T-helper 2 cell treated with Interferon-gamma antibody and Interleukin-4, amounts not matched to agents 5 μg/mL and 100 μg/mL, for 36 hours (primary cell): ENCODE results near the gene HEPN1.

ENCODE experiments used
- DNase-seq: peaks from one replicate; pipeline ENCODE4 v3.0.0; 2021; ENCODE audit warnings: low spot score
- H3K27ac Mint-ChIP-seq: one replicate; pipeline ENCODE4 v1.8.0; 2021; ENCODE audit warnings: mild to moderate bottlenecking, mixed read lengths
- H3K27me3 Mint-ChIP-seq: one replicate; pipeline ENCODE4 v1.8.0; 2021; ENCODE audit warnings: low read depth, mixed read lengths
- H3K36me3 Mint-ChIP-seq: one replicate; pipeline ENCODE4 v1.8.0; 2021; ENCODE audit warnings: low read depth, mixed read lengths
- H3K4me1 Mint-ChIP-seq: one replicate; pipeline ENCODE4 v1.8.0; 2021; ENCODE audit warnings: low read depth, mixed read lengths
- H3K4me3 Mint-ChIP-seq: one replicate; pipeline ENCODE4 v1.8.0; 2022; ENCODE audit warnings: mild to moderate bottlenecking, moderate library complexity, mixed read lengths
- H3K9me3 Mint-ChIP-seq: one replicate; pipeline ENCODE4 v1.8.0; 2021; ENCODE audit warnings: mixed read lengths

HEPN1 gene

DNA sequence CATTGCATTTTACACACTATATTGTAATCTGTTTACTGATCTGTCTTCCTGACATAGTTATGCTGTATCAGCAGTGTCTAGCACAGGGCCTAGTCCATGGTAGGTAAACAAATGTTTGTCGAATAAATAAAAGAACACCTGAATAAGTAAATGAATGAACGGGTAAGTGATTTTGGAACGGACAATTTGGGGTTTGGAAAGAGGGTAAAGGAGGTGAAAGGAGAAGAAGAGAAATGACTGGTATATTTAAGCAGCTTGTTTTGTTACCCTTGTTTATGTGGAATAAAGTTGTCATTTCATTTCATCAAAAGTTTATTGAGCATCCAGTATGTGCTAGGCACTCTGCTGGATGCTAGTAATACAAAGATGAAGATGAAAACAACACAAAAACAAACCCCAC, at the start of gene HEPN1:
HEPN1 (plus strand) TSS at position 301 of the 400 bp plus-strand sequence.
- peaks cover 7% of the 10 kb centered on the region for H3K27me3 Mint-ChIP-seq
- H3K36me3 Mint-ChIP-seq, result no peaks in the 10 kb centered on the region
- no peak for DNase-seq
- H3K4me3 Mint-ChIP-seq, result no peak within 1 kb of the TSS
- H3K4me1 Mint-ChIP-seq, result peaks cover 12% of the 10 kb centered on the region
- H3K9me3 Mint-ChIP-seq, result peaks cover 3% of the 10 kb centered on the region
- no peak within 1 kb of the TSS for H3K27ac Mint-ChIP-seq

DNA sequence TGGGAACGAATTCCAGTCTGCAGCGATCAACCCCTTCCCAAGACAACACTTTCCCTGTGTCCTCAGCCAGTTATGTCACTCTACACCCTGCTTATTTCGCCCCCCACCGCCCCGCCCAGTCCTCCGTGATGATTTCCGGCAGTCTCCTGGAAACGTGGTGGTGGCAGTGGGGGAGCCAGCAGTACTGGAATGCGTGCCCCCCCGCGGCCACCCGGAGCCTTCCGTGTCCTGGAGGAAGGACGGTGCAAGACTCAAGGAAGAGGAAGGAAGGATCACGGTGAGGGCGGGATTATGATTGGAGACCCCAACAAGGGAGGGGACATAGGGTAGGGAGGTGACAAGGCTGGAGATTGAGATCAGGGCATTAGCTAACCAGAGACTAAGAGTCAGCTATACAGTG, 49.7 kb upstream of the HEPN1 start:
- Mint-ChIP-seq H3K4me3 (no peak overlapping the region), H3K4me1 (peaks cover 6% of the 10 kb centered on the region), H3K9me3 (no peaks in the 10 kb centered on the region), H3K27me3 (peaks cover 97% of the 10 kb centered on the region), H3K36me3 (no peaks in the 10 kb centered on the region), H3K27ac (no peak overlapping the region)
- no peak for DNase-seq

DNA sequence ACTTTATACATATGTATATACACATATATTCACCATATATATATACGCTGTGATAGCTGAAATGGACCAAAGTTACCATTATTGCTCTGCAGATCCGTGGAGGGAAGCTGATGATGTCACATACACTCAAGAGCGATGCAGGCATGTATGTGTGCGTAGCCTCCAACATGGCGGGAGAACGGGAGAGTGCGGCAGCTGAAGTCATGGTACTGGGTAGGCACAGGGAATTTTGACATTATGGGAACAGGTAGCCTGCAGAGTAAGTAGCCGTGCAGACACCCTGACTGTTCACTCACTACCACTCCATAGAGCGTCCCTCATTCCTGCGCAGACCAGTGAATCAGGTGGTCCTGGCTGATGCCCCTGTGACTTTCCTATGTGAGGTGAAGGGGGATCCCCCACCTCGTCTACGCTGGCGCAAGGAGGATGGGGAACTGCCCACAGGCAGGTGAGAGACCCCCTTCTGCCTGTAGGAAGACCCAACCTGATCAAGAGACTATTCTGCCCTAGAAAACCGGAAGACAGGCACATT, 49.1 kb upstream of the HEPN1 start:
- Mint-ChIP-seq H3K27me3 (peaks cover 97% of the 10 kb centered on the region), H3K4me1 (peaks cover 6% of the 10 kb centered on the region), H3K4me3 (no peak overlapping the region), H3K27ac (no peak overlapping the region), H3K9me3 (no peaks in the 10 kb centered on the region), H3K36me3 (no peaks in the 10 kb centered on the region)
- no peak for DNase-seq

DNA sequence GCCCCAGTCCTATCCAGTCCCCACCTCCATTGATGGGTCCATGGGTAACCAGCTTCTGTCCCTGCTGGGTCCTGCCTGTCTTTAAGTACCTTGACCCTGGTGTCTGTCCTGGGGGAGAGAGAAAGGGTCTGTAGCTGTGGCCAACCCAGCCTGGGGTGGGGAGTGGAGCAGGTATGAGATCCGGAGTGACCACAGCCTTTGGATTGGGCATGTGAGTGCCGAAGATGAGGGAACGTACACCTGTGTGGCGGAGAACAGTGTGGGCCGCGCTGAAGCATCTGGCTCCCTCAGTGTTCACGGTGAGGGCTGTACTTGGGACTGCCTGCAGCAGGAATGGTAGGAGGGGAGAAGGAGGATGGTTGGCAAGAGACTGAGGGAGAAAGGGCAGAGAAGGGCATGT, 48.6 kb upstream of the HEPN1 start:
- DNase-seq, result no peak
- no peak overlapping the region for H3K27ac Mint-ChIP-seq
- no peak overlapping the region for H3K4me3 Mint-ChIP-seq

DNA sequence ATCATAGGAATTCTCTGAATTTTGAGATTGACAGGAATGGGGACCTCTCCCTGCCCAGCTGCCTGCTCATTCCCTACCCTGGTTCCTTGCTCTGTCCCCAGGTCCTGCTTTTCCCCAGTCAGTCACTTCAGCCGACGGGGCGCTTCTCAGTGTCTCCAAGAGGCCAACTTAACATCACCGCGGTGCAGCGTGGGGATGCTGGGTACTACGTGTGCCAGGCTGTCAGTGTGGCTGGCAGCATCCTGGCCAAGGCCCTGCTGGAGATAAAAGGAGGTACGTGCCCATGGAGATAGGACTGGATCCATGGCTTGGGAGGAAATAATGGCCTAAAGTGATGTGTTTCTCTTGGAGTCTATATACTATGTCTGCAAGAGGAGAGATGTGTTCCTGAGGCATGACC, 46.8 kb upstream of the HEPN1 start:
- Mint-ChIP-seq H3K4me3 (no peak overlapping the region), H3K27ac (no peak overlapping the region), H3K36me3 (no peaks in the 10 kb centered on the region), H3K9me3 (no peaks in the 10 kb centered on the region), H3K27me3 (peaks cover 86% of the 10 kb centered on the region), H3K4me1 (peaks cover 13% of the 10 kb centered on the region)
- DNase-seq, result no peak

More for the DNA sequence above, 48.6 kb upstream of the HEPN1 start:
- Mint-ChIP-seq H3K9me3 (no peaks in the 10 kb centered on the region), H3K27me3 (peaks cover 99% of the 10 kb centered on the region), H3K4me1 (peaks cover 7% of the 10 kb centered on the region), H3K36me3 (no peaks in the 10 kb centered on the region)

DNA sequence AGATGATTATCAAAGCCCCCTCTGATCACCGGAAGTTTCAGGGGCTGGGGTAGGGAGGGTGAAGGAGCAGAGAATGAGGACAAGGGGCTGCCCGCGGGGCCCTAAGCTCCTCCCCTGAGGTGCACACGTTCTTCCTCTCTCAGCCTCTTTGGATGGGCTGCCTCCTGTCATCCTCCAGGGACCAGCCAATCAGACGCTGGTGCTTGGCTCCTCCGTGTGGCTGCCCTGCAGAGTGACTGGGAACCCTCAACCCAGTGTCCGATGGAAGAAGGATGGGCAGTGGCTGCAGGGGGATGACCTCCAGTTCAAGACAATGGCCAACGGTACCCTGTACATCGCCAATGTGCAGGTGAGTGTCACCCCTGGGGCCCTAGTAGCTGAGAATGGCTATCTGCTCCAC, 46.3 kb upstream of the HEPN1 start:
- Mint-ChIP-seq H3K27ac (no peak overlapping the region), H3K27me3 (peaks cover 81% of the 10 kb centered on the region), H3K4me3 (no peak overlapping the region), H3K4me1 (peaks cover 15% of the 10 kb centered on the region), H3K9me3 (no peaks in the 10 kb centered on the region), H3K36me3 (no peaks in the 10 kb centered on the region)
- DNase-seq, result no peak

DNA sequence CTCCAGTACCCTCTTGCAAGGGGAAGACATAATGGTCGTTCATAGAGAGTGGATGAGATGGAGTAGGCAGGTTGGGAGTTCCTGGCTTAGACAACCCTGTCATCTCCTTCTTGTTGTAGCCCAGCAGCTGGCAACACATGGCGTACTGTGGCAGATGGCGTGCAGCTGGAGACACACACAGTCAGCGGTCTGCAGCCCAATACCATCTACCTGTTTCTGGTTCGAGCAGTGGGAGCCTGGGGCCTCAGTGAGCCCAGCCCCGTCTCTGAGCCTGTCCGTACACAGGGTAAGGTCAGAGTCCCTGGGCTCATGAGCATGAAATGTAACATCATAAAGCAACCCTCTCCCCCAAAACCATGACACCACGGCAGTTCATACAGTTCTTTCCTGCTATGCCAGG, 45.1 kb upstream of the HEPN1 start:
- Mint-ChIP-seq H3K4me1 (peaks cover 9% of the 10 kb centered on the region), H3K27me3 (peaks cover 69% of the 10 kb centered on the region), H3K9me3 (no peaks in the 10 kb centered on the region), H3K4me3 (no peak overlapping the region), H3K27ac (no peak overlapping the region), H3K36me3 (no peaks in the 10 kb centered on the region)
- no peak for DNase-seq

DNA sequence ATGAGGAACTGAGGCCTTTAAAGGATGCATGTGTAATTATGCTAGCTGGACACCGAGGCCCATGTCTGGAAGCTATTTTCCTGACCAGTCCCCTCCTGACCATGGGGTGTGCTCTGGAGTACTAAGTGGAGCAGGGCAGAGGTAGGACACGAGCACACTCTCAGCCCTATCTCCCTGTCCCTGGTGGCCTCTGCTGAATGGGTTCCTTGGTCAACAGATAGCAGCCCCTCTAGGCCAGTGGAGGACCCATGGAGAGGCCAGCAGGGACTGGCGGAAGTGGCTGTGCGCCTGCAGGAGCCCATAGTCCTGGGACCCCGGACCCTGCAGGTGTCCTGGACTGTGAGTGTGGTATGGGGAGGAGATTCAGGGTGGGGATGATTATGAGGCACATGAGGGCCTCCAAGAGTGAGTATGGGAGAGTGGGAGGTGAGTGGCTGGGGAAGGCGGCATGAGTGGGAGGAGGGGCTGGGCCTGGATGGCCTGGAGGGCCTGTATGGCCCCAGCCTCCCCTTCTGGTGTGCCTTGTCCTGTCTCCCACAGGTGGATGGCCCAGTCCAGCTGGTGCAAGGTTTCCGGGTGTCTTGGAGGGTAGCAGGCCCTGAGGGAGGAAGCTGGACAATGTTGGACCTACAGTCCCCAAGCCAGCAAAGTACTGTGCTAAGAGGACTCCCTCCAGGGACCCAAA, 44.3 kb upstream of the HEPN1 start:
- Mint-ChIP-seq H3K9me3 (no peaks in the 10 kb centered on the region), H3K36me3 (no peaks in the 10 kb centered on the region), H3K27ac (no peak overlapping the region), H3K27me3 (peaks cover 61% of the 10 kb centered on the region), H3K4me3 (peak overlapping the region; percentile 30), H3K4me1 (peaks cover 9% of the 10 kb centered on the region)
- no peak for DNase-seq

DNA sequence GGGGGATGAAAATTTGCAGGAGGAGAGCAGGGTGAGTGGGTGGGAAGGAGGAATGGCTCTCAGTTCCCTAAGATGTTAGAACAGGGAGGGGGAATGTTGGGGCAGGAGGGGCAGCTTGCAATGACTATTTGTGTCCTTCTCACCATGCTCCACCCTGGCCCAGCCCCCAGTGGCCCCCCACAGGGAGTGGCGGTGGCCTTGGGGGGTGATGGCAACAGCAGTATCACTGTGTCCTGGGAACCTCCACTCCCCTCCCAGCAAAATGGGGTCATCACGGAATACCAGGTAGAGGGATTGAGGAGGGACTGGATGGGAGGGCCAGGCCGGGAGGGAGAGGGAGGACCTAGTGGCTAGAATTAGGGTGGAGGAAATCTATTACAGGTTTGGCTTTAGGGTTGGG, 43.6 kb upstream of the HEPN1 start:
- Mint-ChIP-seq H3K4me1 (peaks cover 9% of the 10 kb centered on the region), H3K4me3 (peak overlapping the region; percentile 51), H3K36me3 (no peaks in the 10 kb centered on the region), H3K27me3 (peaks cover 55% of the 10 kb centered on the region), H3K27ac (no peak overlapping the region), H3K9me3 (no peaks in the 10 kb centered on the region)
- no peak for DNase-seq

DNA sequence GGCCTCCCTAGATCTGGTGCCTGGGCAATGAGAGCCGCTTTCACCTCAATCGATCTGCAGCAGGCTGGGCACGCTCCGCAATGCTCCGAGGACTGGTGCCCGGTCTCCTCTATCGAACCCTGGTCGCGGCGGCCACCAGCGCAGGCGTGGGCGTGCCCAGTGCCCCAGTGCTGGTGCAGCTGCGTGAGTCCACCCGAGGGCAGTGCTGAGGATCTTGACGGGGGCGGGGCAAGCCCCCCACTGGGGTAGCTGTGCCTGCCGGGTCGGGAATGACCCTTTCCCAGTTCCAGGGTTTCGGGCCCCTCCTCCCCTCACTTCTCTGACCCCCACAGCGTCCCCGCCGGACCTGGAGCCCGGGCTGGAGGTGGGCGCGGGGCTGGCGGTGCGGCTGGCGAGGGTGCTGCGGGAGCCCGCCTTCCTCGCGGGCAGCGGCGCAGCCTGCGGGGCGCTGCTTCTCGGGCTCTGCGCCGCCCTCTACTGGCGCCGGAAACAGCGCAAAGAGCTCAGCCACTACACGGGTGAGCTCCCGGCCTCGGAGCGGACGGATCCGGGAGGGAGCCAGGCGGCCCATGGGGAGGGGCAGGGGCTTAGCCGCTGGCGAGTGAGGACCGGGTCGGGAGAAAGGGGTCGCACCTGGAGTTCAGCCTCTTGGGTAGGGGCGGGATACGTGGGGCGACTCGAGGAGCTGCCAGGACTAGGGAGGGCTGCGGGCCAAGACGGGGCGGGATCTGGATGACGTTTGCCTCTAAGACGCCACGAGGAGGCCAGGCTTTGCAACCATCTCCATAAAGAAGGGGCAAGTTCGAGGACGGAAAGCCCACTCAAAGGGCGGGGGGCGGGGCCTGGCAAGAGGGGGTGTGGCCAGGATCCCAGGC, 42.9 kb upstream of the HEPN1 start:
- Mint-ChIP-seq H3K4me3 (peak overlapping the region; percentile 82), H3K36me3 (no peaks in the 10 kb centered on the region), H3K4me1 (peaks cover 9% of the 10 kb centered on the region), H3K27me3 (peaks cover 47% of the 10 kb centered on the region), H3K9me3 (no peaks in the 10 kb centered on the region), H3K27ac (peak overlapping the region; percentile 80)
- DNase-seq, result peak; percentile 77

DNA sequence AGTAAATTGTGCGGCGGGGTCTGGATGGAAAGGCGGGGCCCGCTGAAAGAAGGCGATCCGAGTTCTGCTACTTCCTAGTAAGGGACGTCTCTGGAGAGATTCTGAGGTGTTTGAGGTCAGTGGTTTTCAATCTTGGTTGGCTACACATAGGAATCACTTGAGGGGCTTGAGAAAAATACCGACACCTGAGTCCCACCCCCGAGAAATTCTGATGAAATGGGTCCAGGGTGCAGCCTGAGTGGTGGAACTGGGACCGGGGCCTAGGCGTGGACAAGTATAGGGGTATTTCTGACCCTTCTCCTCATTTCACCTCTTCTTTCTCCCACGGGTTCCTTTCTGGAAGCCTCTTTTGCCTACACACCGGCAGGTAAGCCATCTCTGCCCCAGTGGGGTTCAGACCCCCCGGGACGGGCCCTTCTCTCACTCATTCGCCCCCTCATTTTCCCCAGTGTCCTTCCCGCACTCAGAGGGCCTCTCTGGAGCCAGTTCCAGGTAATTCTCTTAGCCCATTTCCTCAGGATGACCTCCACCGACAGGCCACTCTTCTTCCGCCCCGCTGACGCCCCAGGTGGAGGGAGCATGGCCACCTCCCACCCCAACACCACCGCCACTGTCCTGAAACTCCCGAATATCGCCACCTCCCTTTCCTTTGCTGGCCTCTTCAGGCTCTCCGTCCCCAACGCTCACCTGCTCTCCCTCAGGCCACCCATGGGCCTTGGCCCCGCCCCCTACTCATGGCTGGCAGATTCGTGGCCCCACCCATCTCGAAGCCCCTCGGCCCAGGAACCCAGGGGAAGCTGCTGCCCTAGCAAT, 42.0 kb upstream of the HEPN1 start:
- H3K27me3 Mint-ChIP-seq, result peaks cover 38% of the 10 kb centered on the region
- H3K4me1 Mint-ChIP-seq, result peaks cover 9% of the 10 kb centered on the region

DNA sequence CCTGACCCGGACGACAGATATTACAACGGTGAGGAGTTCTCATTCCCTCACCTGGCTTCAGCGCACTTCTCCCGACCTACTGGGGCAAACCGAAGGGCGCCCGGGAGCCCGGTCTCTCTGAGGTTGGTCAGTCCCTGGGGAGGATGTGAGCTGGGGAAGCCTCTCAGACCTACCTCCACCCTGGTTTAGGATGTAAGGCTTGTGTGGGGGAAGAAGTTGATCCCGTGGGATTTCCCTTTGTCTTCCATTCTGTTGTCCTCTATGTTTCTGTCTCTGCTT, 41.5 kb upstream of the HEPN1 start:
- Mint-ChIP-seq H3K4me1 (peaks cover 9% of the 10 kb centered on the region), H3K27me3 (peaks cover 33% of the 10 kb centered on the region), H3K27ac (peak overlapping the region; percentile 80), H3K36me3 (no peaks in the 10 kb centered on the region), H3K9me3 (no peaks in the 10 kb centered on the region), H3K4me3 (peak overlapping the region; percentile 82)
- DNase-seq, result no peak

More for the DNA sequence above, 42.0 kb upstream of the HEPN1 start:
- DNase-seq, result no peak
- Mint-ChIP-seq H3K27ac (peak overlapping the region; percentile 80), H3K36me3 (no peaks in the 10 kb centered on the region), H3K9me3 (no peaks in the 10 kb centered on the region), H3K4me3 (peak overlapping the region; percentile 82)

DNA sequence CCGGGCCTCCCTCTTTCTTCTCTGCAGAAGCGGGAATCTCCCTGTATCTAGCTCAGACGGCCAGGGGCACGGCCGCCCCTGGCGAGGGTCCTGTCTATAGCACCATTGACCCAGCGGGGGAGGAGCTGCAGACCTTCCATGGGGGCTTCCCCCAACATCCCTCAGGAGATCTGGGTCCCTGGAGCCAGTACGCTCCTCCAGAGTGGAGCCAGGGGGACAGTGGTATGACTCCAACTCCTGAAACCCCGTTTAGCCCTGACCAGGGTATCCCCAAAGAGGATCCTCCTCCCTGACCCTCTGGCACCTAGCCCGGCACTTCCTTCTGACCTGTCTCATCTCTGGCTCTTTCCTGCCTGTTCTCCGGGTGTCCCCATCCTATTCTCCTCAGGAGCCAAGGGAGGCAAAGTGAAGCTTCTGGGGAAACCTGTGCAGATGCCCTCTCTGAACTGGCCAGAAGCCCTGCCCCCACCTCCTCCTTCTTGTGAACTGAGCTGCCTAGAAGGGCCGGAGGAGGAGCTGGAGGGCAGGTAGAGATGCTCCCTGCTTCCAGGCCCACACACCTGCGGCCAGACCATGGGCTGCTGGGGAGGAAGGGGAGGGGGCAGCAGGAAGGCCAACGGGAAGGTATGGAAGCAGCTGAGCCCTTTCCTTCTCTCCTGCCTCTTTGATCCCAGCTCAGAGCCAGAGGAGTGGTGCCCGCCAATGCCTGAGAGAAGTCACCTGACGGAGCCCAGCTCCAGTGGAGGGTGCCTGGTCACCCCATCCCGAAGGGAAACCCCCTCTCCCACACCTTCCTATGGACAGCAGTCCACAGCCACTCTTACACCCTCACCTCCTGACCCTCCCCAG, 40.9 kb upstream of the HEPN1 start:
- no peaks in the 10 kb centered on the region for H3K9me3 Mint-ChIP-seq
- peak overlapping the region; percentile 82 for H3K4me3 Mint-ChIP-seq
- DNase-seq, result no peak
- no peak overlapping the region for H3K27ac Mint-ChIP-seq
- peaks cover 27% of the 10 kb centered on the region for H3K27me3 Mint-ChIP-seq
- no peaks in the 10 kb centered on the region for H3K36me3 Mint-ChIP-seq
- peaks cover 9% of the 10 kb centered on the region for H3K4me1 Mint-ChIP-seq
